ENCODE results near the gene PRLHR. TPM values are rescaled to one million over a fixed set of nuclear protein-coding genes. Genes with fewer than 3 reads are reported as not detected.

Gene PRLHR
- polyA plus RNA-seq, 1 of the 3 experiments (the other 2 are of a cell fraction), result not detected

GRCh38 chr10:118573512-118573911 lies 21.9 kb downstream of the PRLHR start:
- CTCF ChIA-PET, result interaction anchor here (1.0 to 11.4 kb wide), 3 partner anchors 10 to 276 kb away, joined by 3 to 226 read pairs (median 3); no protein-coding TSS in a partner anchor
- H3K4me3 ChIP-seq (ENCODE audit: low read depth in 2 of 2, low read length in 1 of 2), result no peak overlapping the region
- no peak overlapping the region for H3K9ac ChIP-seq
- no peaks in the 10 kb centered on the region for H4K20me1 ChIP-seq (ENCODE audit: insufficient read depth)
- H3K36me3 ChIP-seq (replicated peaks in 1 of 2; ENCODE audit: control insufficient read depth in 1 of 2, insufficient read depth in 2 of 2, low read length in 1 of 2), result no peaks in the 10 kb centered on the region
- no peak overlapping the region for H2AFZ ChIP-seq (ENCODE audit: low read depth)
- H3K4me1 ChIP-seq (ENCODE audit: control insufficient read depth in 1 of 2, insufficient read depth in 2 of 2, low read depth in 1 of 2, low read length in 1 of 2), result peaks cover 0 to 28% of the 10 kb centered on the region in 2 experiments; a peak in 2 of 4 replicates
- TF ChIP-seq PBX3 (IDR thresholded peaks at IDR 0.05) (no peak), CTCF (IDR thresholded peaks at IDR 0.05) (no peak), POLR2AphosphoS5 (IDR thresholded peaks at IDR 0.05; ENCODE audit: low read depth, low read length) (no peak), MEF2A (IDR thresholded peaks at IDR 0.05; ENCODE audit: borderline replicate concordance, low read depth) (no peak), RXRA (IDR thresholded peaks at IDR 0.05; ENCODE audit: borderline replicate concordance, low read depth) (no peak), YY1 (IDR thresholded peaks at IDR 0.05; ENCODE audit: low read depth) (no peak), REST (IDR thresholded peaks at IDR 0.05; ENCODE audit: low read depth, low read length) (no peak), TCF12 (IDR thresholded peaks at IDR 0.05) (no peak), ELF1 (IDR thresholded peaks at IDR 0.05) (no peak), USF2 (IDR thresholded peaks at IDR 0.05; ENCODE audit: borderline replicate concordance, low read depth, low read length) (no peak), MAX (IDR thresholded peaks at IDR 0.05; ENCODE audit: low read depth) (no peak), NRF1 (IDR thresholded peaks at IDR 0.05; ENCODE audit: low read depth, low read length) (no peak), IRF3 (IDR thresholded peaks at IDR 0.05; ENCODE audit: low read depth, low read length) (no peak), EZH2phosphoT487 (IDR thresholded peaks at IDR 0.05; ENCODE audit: borderline replicate concordance, low read depth) (no peak), RAD21 (IDR thresholded peaks at IDR 0.05; ENCODE audit: low read length) (no peak), MXI1 (IDR thresholded peaks at IDR 0.05; ENCODE audit: low read depth, low read length) (no peak), EP300 (IDR thresholded peaks at IDR 0.05; ENCODE audit: borderline replicate concordance in 1 of 2, low read depth in 1 of 2, low read length in 1 of 2) (no peak), GABPA (IDR thresholded peaks at IDR 0.05; ENCODE audit: low read depth) (no peak), SMC3 (IDR thresholded peaks at IDR 0.05; ENCODE audit: low read depth, low read length) (no peak)
- no peaks in the 10 kb centered on the region for H3F3A ChIP-seq (replicated peaks; ENCODE audit: insufficient read depth)
- H3K79me2 ChIP-seq (ENCODE audit: insufficient read depth), result no peaks in the 10 kb centered on the region
- DNase-seq, result no peak
- no peak overlapping the region for H3K4me2 ChIP-seq
- H3K27ac ChIP-seq (ENCODE audit: low read depth in 2 of 2, low read length in 1 of 2), result no peak overlapping the region
- H3K9me3 ChIP-seq, result no peaks in the 10 kb centered on the region
- H3K9me2 ChIP-seq, result no peaks in the 10 kb centered on the region
- H3K27me3 ChIP-seq (ENCODE audit: insufficient read depth), result 0 out of 2 replicates have a peak, but pooled peaks cover 4% of the 10 kb centered on the region
- POLR2A ChIA-PET, result no interaction called here
